GM10266 (cell line): ENCODE results near the gene RHCG.

ENCODE experiments used
- DNase-seq: peaks from one replicate; pipeline ENCODE4 v3.0.0; 2012; ENCODE audit errors: extremely low spot score
- TF ChIP-seq, protein P1 (sequence below): IDR thresholded peaks from 2 replicates; pipeline ENCODE4 v1.5.1; 2012; ENCODE audit warnings: mild to moderate bottlenecking, low read depth; ENCODE audit not compliant: control insufficient read depth, insufficient read depth; ENCODE audit errors: missing control alignments

RHCG gene

DNA sequence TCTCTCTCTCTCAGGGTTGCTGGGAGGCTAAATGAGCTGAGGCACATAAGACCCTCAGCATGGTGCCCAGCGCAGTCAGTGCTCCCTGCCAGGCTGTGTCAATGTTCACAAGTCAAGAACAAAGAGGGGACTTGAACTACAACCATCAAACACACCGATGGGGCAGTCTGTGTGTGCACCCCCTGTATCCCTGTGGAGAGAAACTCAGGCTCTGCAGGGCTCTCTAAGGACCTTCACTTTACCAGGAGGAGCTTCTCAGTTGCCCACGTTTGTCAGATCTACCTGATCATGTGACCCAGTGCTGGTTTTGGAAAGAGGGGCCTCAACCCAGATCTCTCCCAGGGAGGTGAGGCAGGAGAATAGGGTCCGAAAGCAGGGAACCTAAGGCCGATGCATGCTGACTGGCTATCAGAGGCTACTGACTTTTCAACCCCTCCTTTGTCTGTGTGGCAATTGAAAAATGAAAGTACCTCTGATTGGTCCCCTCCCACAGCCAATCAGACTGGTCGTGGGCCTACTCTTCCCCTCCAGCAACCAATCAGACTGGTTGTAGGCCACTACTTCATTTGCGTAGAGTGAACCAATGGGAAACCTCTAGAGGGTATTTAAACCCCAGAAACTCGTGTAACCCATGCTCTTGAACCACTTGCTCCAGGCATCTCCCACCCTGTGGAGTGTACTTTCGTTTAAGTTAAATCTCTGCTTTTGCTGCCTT, 34.0 kb downstream of the RHCG start:
- no peak for DNase-seq
- TF ChIP-seq, protein P1, sequence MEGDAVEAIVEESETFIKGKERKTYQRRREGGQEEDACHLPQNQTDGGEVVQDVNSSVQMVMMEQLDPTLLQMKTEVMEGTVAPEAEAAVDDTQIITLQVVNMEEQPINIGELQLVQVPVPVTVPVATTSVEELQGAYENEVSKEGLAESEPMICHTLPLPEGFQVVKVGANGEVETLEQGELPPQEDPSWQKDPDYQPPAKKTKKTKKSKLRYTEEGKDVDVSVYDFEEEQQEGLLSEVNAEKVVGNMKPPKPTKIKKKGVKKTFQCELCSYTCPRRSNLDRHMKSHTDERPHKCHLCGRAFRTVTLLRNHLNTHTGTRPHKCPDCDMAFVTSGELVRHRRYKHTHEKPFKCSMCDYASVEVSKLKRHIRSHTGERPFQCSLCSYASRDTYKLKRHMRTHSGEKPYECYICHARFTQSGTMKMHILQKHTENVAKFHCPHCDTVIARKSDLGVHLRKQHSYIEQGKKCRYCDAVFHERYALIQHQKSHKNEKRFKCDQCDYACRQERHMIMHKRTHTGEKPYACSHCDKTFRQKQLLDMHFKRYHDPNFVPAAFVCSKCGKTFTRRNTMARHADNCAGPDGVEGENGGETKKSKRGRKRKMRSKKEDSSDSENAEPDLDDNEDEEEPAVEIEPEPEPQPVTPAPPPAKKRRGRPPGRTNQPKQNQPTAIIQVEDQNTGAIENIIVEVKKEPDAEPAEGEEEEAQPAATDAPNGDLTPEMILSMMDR: no peak

GRCh38 chr15:89461386-89461785, 35.0 kb downstream of the RHCG start:
- TF ChIP-seq, protein P1: no peak
- no peak for DNase-seq

GRCh38 chr15:89460048-89460447, 36.3 kb downstream of the RHCG start:
- no peak for DNase-seq
- TF ChIP-seq, protein P1: no peak

- TF ChIP-seq, protein P1: no peak
- DNase-seq: no peak
Measured at GRCh38 chr15:89459271-89460038, 36.9 kb downstream of the RHCG start.

GRCh38 chr15:89458440-89458839, 37.9 kb downstream of the RHCG start:
- TF ChIP-seq, protein P1: no peak
- no peak for DNase-seq

DNA sequence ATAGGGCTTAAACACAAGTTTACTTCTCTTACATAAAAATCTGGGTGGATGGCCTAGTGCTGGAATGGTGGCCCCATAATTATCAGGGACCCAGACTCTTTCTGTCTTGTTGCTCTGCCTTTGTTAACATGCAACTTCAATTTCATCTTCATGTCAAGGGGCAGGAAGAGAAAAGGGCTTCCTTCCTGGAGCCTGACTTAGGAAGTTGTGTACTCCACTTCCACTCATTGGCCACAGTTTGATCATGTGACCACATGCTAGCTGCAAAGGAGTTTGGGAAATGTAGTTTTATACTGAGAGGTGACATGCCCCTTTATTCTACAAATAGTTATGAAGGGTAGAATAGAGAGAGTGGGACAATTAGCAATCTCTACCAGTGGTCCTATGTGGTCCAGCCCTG, 39.3 kb downstream of the RHCG start:
- TF ChIP-seq, protein P1: no peak
- no peak for DNase-seq

GRCh38 chr15:89455535-89455934, 40.8 kb downstream of the RHCG start:
- no peak for DNase-seq
- TF ChIP-seq, protein P1: no peak
